ENCODE results near the gene PSG4.
"Not testable (repeated sequence)": the region's sequence is repeated elsewhere in the genome, so short reads cannot be mapped to it uniquely, and the experiment has no call there.

GRCh38 chr19:43247243-43247880, 41.9 kb upstream of the PSG4 start:
- TF ChIP-seq POLR2AphosphoS5 (IDR thresholded peaks at IDR 0.05); CTCF (IDR thresholded peaks at IDR 0.05 in 8 of 11, conservative IDR thresholded peaks at IDR 0.05 in 3 of 11); POLR2A (IDR thresholded peaks at IDR 0.05): not testable (repeated sequence)
